ENCODE measurements around the gene FAM83B.
"Not testable (repeated sequence)": the region's sequence is repeated elsewhere in the genome, so short reads cannot be mapped to it uniquely, and the experiment has no call there.

The FAM83B gene

DNA sequence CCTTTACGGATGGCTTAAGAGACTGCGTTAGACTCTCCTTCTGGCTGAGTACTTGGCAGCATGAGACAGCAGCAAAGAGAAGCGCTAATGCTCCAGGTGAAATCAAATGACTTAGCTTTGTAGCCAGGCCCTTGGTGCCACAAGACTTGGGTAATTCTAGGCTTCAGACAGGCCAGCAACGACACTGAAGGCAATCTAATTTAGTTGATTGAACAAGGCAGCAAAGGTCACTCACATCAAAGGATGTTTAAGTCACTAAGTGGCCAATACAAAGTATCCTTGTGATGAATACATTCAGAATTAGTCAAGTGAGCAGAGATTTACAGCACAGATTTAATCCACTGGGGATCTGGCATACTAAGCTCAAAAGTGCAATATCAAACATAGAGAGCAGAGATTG is 113.2 kb downstream of the FAM83B start:
- DNase-seq (ENCODE audit: extremely low read depth in 1 of 2, low read depth in 1 of 2) = no peak

DNA sequence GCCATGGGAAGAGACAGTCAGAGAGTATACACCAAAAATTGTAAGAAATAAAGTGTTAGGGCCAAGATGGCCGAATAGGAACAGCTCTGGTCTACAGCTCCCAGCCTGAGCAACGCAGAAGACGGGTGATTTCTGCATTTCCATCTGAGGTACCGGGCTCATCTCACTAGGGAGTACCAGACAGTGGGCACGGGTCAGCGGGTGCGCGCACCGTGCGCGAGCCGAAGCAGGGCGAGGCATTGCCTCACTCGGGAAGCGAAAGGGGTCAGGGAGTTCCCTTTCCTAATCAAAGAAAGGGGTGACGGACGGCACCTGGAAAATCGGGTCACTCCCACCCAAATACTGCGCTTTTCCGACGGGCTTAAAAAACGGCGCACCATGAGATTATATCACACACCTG is 114.8 kb downstream of the FAM83B start:
- DNase-seq (ENCODE audit: extremely low read depth in 1 of 2, low read depth in 1 of 2) = not testable (repeated sequence)

DNA sequence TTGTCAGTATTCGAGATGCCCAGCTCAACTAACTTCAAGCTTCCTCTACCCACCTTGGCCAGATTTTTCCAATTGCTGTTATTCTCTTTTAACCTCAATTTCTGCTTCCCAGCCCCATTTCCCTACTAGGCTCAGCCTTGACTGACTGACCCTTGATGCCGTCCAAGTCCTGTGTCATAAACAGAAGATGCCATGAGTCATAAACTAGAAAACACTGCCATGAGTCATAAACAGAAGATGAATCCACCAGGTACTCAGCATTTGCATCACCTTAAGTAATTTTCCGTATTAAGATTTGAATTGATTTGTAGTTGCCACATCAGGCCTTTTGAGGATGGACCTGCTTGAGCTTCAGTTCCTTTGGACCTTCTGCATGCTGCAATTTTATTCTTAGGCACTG is 123.8 kb downstream of the FAM83B start:
- no peak for DNase-seq (ENCODE audit: extremely low read depth in 1 of 2, low read depth in 1 of 2)

DNA sequence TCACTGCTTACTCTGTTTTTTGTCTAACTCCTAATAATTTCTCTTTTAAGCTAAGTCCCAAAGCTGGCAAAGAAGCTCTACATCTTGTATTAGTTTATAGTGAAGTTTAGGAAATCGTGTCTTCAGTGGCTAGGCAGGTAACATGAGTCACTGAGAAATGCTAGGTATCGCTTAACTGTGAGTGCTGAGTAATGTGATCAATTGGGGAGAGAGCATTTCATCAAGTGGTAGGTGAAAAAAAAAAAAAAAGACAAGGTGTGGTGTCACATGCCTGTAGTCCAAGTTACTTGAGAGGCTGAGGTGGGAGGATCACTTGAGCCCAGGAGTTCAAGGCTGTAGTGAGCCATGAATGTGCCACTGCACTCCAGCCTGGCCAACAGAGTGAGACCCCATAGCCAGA is 125.3 kb downstream of the FAM83B start:
- DNase-seq (ENCODE audit: extremely low read depth in 1 of 2, low read depth in 1 of 2) = no peak

DNA sequence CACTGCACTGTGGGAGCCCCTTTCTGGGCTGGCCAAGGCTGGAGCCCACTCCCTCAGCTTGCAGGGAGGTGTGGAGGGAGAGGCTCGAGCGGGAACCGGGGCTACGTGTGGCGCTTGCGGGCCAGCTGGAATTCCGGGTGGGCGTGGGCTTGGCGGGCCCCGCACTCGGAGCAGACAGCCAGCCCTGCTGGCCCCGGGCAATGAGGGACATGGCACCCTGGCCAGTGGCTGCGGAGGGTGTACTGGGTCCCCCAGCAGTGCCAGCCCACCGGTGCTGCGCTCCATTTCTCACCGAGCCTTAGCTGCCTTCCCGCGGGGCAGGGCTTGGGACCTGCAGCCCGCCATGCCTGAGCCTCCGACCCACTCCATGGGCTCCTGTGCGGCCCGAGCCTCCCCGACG is 132.6 kb downstream of the FAM83B start:
- not testable (repeated sequence) for DNase-seq (ENCODE audit: extremely low read depth in 1 of 2, low read depth in 1 of 2)

DNA sequence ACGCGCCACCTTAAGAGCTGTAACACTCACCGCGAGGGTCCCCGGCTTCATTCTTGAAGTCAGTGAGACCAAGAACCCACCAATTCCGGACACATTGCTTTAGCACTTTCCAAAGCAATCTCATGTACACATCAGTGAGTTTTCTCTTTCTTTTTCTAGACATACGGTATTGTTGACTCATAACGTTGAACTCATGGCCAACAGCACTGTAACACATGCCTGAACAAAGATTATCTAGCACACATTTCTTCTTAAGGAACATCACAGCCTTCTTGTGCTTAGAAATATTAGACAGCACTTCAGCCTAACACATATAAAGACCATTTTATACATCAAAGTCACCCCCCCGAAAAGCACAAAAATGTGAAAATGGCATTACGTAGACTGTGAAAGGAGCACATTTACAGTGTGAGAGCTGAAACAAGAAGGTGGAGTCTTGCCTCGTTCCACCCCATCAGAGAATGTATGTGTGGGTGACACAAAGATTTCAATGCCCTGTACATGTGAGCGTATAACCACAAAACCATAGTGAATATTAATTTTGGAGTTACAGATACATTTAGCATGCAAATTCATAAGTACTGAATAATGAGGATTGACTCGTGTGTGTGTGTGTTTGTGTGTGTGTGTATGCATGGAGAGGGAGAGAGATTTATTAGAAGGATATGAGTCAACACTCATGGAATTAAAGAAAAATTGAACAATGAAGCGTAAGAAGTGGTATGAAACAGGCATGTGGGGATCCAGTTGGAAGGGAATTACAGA is 134.1 kb downstream of the FAM83B start:
- DNase-seq (ENCODE audit: extremely low read depth in 1 of 2, low read depth in 1 of 2) = no peak

DNA sequence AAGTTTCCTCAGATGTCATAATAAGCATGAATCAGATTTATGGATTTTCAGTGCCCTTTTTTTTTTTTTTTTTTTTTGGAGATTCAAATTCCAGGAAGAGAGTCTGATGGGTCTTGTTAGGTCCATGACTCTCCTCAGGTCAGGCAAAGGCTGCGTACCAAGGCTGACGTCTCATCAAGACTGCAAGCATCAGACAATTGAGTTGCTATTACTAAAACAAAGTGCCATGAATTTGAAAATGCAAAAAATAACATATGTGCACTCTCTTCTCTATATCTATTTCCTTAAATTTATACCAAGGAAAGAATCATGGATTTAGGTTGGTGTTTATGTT is 134.7 kb downstream of the FAM83B start:
- DNase-seq (ENCODE audit: extremely low read depth in 1 of 2, low read depth in 1 of 2) = no peak

DNA sequence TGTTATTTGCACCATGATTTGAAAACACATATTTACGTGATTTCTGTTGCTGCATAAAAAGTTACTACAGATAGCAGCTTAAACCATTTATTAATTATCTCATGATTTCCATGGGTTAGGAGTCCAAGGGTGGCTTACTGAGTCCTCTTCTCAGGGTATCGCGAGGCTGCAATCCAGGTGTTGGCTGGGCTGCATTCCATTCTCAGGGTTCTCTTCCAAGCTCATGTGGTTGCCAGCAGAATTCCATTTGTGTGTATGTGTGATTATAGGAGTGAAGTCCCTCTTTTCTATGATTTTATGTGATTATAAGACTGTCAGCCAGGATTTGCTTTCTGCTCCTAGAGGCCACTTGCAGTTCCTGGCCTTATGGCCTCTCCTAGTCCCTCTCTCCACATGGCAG is 135.1 kb downstream of the FAM83B start:
- no peak for DNase-seq (ENCODE audit: extremely low read depth in 1 of 2, low read depth in 1 of 2)

DNA sequence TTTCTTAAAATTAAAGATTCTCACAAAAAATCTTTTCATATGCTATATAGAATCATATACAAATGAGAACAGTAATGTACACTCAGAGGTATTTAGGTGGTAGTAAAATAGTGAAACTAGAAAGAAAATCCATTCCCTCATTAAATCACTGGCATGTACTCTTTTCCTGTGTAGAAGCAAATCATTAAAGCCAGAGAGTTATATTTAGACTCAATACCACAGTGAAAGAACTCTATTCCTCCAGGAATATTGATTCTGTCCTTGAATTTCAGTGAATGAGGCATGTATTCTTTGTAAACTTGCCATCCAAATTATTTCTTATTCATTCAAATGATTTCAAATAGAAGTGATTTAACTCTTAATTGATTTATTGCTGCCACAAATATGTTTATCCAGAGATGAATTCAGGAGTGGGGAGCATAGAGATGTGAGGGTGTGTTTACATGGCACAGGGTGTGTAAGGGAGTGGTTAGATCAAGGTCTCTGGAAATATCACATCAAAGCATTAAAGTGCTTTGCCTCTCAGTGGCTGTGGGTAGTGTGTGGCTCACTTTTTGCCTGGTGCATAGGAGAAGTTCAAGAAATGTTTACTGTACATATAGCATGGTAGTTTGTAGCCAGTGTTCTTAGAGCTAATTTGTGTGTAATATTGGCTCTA is 141.2 kb downstream of the FAM83B start:
- DNase-seq (ENCODE audit: extremely low read depth in 1 of 2, low read depth in 1 of 2) = no peak

DNA sequence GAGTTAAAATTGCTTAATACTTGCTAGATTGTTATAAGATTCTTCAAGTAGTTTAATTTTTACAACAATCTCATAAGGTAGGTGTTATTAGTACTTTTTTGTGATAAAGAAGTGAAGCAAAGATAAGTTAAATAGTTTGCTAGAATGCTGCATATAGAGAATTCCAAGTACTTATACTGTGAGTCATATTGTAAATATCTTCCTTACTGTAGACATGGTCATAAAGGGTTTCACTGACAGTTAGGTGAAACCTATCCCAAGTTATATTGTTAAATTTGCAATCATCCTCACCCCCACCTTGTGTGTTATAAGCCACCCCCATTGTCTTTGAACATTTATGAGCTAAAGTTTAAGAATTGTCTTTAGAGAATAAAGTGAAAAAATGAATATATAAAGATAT is 142.0 kb downstream of the FAM83B start:
- DNase-seq (ENCODE audit: extremely low read depth in 1 of 2, low read depth in 1 of 2) = no peak

DNA sequence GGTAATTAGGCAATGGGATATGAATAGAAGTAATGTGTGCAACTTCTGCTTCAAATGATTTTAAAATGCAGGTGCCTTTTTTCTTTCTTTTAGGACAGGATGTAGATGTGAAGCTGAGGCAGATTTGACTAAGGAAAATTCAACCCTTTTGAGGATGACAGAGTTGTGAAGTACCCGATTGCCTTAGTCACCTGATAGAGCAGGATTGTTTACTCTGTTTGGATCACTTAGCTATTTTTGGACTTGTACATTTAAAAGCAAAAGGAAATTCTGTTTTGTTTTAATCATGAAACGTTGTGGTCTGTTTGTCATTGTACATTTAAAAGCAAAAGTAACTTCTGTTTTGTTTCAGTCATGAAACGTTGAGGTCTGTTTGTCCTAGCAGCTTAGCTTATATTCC is 143.4 kb downstream of the FAM83B start:
- DNase-seq (ENCODE audit: extremely low read depth in 1 of 2, low read depth in 1 of 2) = no peak
